Vagina (tissue), 2 donors: ENCODE results near the gene TBCD.

Experiments used
- POLR2A ChIP-seq, 2 donors: fragments of 450-650 bp; IDR thresholded peaks; one replicate each; pipeline ENCODE4 v1.6.1; 2017; ENCODE audit warnings: antibody characterized with exemption in 2 of 2, mild to moderate bottlenecking in 2 of 2, moderate library complexity in 2 of 2
- POLR2AphosphoS5 ChIP-seq, 2 donors: sonication (generic); formaldehyde crosslinking; IDR thresholded peaks; one replicate each; pipeline ENCODE4 v1.9.0; 2017; ENCODE audit warnings: antibody characterized with exemption in 2 of 2, mild to moderate bottlenecking in 2 of 2, low read depth in 1 of 2; ENCODE audit not compliant: insufficient read depth in 1 of 2
- TF ChIP-seq, protein P1 (sequence below), 3 experiments: fragments of 450-650 bp in 2 of 3; fragments of 200-600 bp in 1 of 3; sonication (generic) in 1 of 3; IDR thresholded peaks; one replicate each; pipeline ENCODE4 v1.5.1; 2017 to 2019; ENCODE audit warnings: antibody characterized with exemption in 3 of 3, mild to moderate bottlenecking in 2 of 3, moderate library complexity in 2 of 3

DNA sequence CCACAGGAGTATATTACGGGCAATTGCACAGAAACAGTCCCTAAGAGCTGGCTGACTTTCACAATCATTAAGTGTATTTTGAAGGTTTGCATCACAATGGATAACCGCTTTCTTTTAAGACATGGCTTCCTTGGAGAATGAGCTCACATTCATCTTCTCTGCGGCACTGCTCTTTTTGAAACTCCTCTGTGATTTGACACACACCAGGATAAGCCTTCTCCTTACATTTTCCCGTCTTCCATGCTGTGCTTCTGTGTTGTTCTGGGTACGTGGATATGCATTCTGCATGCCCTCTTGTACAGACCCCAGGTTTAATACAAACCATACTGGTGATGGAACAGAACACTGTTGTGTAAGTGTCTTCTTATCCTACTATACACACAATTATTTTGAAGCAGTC, 238.0 kb downstream of the TBCD start:
- TF ChIP-seq, protein P1, sequence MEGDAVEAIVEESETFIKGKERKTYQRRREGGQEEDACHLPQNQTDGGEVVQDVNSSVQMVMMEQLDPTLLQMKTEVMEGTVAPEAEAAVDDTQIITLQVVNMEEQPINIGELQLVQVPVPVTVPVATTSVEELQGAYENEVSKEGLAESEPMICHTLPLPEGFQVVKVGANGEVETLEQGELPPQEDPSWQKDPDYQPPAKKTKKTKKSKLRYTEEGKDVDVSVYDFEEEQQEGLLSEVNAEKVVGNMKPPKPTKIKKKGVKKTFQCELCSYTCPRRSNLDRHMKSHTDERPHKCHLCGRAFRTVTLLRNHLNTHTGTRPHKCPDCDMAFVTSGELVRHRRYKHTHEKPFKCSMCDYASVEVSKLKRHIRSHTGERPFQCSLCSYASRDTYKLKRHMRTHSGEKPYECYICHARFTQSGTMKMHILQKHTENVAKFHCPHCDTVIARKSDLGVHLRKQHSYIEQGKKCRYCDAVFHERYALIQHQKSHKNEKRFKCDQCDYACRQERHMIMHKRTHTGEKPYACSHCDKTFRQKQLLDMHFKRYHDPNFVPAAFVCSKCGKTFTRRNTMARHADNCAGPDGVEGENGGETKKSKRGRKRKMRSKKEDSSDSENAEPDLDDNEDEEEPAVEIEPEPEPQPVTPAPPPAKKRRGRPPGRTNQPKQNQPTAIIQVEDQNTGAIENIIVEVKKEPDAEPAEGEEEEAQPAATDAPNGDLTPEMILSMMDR (IDR thresholded peaks at IDR 0.05) = no peak
- TF ChIP-seq POLR2A (IDR thresholded peaks at IDR 0.05) (no peak), POLR2AphosphoS5 (IDR thresholded peaks at IDR 0.05; ENCODE audit: insufficient read depth in 1 of 2, low read depth in 1 of 2) (no peak)
